HG02678 (cell line): ENCODE results near the gene AHNAK.
"Not testable (repeated sequence)": the region's sequence is repeated elsewhere in the genome, so short reads cannot be mapped to it uniquely, and the experiment has no call there.

ENCODE experiments used
- ATAC-seq: cut with Tn5 transposase; IDR thresholded peaks from one replicate; pipeline ENCODE4 v1.9.1; 2021; ENCODE audit warnings: mild to moderate bottlenecking, moderate library complexity; ENCODE audit not compliant: unreplicated experiment

AHNAK gene

DNA sequence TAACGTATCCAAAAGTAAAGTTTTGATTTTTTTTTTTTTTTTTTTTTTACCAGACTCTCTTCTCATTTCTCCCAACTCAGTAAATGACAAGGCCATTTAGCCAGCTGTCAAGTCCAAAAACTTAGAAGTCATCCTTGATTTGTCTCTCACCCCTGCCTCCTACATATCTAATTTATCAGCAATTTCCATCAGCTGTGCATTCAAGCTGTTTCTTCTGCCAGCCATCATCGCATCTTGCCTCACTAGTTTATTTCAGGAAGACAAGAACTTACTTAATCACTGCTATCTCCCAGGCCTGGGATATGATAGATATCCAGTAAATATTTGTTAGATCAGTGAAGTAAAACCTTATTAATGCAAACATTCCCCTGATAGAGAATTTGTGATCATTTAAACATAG lies 80.2 kb downstream of the AHNAK start:
- ATAC-seq, result no peak

DNA sequence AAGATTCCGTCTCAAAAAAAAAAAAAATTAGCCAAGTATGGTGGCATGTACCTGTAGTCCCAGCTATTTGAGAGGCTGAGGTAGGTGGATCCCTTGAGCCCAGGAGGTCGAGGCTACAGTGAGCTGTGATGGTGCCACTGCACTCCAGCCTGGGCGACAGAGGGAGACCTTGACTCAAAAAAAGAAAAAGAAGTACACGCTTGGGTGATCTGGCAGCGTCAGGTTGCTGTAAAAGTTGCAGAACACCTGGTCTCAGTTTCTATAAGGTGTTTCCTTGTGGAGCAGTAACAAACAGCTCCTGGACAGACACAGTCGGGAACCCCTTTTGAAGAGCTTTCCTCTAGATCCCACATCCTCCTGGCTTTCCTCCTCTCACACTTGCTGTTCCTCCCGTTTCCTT lies 82.0 kb downstream of the AHNAK start:
- no peak for ATAC-seq

DNA sequence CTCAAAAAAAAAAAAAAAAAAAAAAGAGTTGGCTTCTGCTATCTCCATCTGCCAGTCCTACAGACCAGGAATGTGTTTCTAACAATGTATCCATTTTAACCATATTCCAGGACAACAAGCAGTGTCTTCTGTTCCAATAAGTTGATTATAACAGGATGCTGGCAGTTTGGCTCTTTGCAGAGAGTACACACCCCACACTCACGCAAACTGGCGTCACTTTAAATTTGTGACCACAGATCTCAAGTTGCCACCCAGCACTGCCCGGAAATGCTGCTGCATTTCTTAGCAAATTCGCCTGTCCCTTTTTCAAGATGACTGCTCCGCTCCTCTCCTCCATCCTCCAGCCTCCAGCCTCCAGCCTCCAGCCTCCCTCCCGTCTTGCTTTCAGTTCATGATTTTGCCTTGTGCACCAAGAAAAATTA lies 83.5 kb downstream of the AHNAK start:
- ATAC-seq, result no peak

DNA sequence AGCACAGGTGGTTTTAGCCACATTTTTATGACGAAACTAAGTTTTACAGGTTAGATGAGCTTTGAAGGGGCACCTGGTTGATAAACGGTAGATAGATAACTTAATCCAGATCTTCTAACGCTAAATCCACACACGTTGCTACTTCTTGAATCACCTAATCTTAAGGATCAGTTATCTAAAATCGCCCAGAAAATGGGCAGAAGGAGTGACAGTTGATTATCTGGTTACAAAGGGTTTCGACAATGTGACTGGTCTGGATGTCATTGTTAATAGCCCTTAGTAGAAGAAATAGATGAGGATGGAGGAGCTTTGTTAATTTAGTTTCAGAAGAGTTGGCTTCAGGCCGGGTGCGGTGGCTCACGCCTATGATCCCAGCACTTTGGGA lies 84.1 kb downstream of the AHNAK start:
- ATAC-seq, result no peak

DNA sequence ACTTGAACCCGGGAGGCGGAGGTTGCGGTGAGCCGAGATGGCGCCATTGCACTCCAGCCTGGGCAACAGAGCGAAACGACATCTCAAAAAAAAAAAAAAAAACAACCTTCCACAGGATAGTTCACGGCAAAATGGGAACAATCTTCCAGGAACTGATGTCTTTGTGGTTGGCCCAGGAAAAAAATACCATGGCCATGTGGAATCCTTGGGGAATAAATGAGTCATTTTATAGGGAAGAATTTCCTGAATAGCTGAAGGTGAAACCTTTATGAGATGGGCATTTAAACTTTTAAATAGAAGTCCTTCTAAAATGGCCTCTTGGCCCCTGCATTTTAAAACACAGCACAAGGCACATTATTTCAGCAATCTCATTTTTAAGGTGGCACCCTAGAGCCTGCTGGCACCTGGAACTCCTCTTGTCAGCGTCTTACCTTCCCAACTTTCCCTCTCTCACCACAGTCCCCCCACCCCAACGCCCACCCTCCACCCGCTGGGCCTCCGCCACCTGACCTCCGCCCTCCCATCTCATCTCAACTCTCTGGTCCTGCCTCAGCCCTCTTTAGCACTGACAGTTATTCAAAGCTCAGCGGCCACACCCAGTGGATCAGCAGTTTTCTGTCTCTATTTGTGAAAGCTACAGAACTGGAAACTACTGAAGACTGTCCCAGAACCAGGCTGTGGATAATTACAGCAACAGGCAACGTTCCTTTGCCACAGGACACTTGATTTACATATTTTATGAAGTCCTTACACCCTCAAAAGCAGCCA lies 84.7 kb downstream of the AHNAK start:
- no peak for ATAC-seq

DNA sequence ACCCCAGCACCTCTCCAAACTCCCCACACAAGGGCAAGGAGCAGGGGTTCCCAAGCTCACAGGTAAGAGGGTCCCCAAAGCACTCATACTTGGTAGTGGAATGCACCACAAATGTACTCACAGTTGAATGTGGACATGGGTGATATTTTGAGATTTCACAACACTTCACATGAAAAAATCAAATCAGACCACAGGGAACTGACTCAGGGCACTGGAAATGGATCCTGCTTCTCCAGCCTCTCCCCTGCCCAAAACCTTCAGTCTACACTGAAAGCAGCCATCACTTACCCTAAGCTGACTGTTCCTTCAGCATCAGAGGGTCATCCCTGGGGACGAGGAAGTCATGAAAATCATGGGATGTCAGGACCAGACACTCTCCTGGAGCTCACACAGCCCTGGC lies 87.5 kb downstream of the AHNAK start:
- ATAC-seq, result no peak

DNA sequence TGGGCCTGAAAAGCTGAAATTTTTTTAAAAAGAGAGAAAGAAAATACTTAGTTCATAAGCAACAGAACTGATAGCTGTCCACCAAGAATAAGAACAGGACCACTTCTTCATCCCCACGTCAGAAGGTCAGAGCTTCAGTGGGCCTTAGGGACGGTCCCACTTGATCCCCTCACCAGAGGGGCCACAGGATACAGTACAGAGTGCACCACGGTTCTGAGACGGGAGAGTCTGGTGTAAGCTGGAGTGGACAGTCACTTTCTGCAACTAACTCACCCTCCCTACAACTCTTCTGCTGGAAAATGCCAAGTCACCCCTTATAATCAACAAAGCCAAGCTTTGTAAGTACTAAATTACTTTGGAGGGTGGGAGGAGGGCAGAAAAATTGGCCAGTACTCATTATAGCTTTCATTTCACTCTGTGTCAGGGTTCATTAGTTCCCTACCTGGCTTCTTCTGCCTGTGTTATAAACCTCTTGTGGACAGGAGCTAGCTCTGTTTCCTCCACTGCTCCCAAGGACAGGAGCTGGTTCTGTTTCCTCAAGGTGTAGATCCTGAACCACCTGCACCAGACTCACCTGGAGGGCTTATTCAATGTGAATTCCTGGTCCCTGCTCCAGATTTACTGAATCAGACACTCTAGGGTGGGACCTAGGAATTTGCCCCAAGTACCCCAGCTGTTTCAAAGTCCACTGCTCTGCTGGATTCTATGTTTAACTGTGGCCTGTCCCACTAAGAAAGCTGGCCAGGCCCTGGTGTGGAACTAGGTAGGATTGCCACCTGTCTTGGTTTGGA lies 88.2 kb downstream of the AHNAK start:
- no peak for ATAC-seq

DNA sequence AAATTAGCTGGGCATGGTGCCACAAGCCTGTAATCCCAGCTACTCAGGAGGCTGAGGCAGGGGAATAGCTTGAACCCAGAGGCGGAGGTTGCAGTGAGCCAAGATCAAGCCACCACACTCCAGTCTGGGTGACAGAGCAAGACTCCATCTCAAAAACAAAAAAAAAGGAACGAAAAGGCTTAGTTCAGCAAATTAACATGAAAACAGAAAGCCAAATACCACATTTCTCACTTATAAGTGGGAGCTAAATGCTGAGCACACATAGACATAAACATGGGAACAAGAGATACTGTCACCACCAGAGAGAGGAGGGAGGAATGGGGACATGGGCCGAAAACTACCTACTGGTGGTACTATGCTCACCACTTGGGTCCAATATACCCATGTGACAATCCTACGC lies 89.1 kb downstream of the AHNAK start:
- ATAC-seq, result no peak

DNA sequence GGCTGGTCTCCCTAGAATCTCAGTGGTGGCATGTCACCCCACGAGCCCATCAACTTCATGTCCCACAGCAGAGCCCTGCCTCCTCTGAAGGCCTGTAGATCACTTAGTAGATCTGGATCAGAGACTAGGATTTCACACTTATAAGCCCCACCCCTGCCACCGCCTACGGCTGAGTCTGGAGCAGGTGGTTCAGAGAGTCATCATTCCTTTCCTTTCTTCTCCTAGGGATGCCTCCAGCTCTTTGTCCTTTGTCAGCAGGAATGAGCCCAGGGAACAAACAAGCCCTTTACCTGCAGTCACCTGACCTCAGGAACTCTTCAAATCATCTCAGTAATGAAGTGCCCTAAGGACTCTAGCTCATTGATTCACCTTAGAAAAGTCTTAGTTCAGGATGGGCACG lies 90.0 kb downstream of the AHNAK start:
- no peak for ATAC-seq

DNA sequence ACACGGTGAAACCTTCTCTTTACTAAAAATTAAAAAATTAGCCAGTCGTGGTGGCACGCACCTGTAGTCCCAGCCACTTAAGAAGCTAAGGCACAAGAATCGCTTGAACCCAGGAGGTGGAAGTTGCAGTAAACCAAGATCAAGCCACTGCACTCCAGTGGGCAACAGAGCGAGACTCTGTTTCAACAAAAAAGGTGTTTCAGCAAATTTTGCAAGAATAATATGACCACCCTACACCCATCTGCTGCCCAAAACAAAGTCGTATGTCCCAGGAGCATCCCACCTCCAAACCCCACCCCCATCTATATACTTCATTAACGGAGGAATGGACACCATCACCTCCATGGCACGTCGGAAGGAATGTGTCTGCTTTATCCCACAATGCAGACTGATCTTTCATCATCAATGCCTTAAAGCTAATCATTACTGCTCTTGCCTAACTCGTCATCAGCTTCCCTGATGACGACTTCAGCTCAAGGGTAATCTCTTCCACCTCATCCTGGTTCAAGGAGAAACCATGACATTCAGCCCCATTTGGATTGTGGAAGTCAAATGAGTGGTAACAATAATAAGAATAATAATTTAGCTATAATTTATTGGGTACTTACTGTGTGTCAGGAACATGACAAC lies 93.7 kb downstream of the AHNAK start:
- no peak for ATAC-seq

DNA sequence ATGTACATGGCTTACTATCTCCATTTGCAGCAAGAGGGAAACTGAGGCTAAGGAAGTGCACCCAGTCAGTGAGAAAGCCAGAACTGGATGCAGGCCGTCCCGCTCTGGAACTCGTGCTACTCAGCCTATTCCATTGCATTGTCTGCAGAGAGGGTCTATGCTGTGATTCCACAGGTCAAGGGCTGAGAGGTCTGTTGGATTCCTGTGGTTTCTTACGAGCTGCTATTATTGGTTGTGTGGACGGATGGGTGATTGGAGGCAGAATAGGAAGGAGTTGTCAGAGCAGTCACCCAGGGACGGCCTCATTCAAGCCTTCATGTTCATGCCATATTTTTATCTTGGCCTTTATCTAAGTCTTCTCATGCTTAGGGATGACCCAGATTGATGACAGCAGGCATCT lies 94.3 kb downstream of the AHNAK start:
- ATAC-seq, result no peak

DNA sequence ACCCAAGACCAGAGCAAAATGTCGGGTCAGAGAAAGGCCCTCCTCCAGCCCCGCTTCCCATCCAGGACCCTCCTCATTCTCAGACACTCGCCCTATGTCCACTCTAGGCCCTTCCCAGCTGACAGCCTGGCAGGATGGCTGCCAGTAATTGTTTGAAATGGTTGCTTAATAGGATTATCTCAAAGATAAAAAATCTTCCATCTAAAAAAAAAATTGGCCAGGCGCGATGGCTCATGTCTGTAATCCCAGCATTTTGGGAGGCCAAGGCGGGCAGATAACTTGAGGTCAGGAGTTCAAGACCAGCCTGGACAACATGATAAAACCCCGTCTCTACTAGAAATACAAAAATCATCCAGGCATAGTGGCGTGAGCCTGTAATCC lies 95.4 kb downstream of the AHNAK start:
- ATAC-seq, result no peak

DNA sequence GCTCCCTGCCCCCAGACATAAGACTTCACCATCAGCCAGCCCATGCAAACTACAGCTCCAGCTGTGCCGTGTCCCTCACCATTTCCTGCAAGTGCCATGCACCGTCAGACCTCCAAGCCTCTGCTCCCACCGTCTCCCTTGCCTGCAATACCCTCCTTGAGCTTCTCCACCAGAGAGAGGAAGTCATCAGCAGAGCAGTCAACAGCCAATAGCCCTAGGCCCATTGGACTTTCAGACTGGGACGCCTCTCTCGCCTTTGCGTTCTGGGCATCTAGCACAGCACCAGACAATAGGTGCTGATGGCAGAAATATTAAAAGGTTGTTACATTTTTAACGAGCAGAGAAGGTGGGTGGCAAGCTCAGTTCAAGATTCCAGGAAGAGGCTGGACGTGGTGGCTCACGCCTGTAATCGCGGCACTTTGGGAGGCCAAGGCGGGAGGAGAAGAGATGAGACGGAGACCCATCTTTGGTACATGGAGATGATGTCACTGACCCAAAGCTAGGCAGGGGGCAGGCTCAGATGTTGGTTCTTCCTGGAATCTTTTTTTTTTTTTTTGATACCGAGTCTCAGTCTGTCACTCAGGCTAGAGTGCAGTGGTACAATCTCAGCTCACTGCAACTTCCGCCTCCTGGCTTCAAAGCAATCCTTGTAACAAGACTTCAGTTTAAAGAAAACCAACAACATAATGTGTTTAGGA lies 95.9 kb downstream of the AHNAK start:
- ATAC-seq, result no peak

DNA sequence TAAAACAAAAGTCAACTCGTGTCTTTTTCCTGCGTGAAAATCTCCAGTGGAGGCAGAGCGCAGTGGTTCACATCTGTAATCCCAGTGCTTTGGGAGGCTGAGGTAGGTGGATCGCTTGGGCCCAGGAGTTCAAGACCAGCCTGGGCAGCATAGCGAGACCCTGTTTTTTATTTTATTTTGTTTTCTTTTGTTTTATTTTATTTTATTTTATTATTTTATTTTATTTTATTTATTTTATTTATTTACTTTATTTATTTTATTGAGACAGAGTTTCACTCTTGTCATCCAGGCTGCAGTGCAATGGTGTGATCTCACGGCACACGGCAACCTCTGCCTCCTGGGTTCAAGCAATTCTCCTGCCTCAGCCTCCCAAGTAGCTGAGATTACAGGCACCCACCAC lies 96.7 kb downstream of the AHNAK start:
- not testable (repeated sequence) for ATAC-seq

DNA sequence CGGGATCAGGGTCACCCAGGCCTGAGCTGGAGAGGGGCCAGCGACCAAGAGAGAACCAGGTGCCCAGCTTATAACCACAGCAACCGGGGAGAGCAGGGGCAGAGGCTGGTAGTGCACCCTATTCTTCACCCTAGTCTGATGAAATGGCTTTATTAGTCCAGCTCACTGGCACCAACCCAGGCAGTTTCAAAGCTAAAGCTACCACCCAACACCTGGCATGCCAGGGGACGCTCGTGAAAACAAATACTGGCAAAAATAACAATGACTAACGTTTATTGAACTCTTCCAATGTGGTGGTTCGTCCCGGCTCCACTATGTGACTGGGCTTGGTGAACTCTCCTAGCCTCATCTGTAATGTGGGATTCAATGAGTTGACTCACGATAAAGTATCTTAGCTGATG lies 97.2 kb downstream of the AHNAK start:
- no peak for ATAC-seq

DNA sequence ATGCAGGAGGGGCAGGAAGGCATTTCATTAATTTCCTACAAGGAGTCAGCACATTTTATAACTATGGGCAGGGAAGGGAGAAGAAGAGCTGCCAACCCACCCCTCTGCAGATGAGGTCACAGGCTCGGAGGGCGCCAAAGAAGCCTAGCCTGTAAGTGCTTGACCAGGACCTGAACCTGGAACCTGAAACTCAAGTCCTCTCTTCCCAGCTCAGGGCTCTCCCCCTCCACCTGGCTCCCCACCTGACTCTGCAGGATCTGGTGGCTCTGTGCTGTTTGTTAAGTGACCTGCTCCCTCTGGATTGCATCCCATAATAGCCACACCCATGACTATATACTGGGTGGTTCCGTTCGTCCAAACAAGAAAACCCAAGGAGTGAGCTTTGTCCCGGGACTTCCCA lies 100.5 kb downstream of the AHNAK start:
- no peak for ATAC-seq

DNA sequence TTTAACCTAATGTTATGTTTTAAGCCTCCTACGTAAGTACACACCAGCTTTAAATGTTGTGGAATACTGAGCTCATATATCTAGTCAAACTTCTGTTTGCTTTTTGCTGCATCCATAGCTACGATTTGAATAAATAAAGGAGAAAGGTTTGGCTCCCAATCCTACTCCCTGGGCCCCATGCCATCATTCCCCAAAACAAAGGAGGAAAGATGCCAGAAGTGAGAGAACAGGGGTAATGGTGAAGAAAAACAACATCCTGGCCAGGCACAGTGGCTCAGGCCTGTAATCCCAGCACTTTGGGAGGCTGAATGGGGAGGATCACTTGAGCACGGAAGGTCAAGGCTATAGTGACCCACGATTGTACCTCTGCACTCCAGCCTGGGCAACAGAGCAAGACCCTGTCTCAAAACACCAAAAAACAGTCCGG lies 101.3 kb downstream of the AHNAK start:
- no peak for ATAC-seq

DNA sequence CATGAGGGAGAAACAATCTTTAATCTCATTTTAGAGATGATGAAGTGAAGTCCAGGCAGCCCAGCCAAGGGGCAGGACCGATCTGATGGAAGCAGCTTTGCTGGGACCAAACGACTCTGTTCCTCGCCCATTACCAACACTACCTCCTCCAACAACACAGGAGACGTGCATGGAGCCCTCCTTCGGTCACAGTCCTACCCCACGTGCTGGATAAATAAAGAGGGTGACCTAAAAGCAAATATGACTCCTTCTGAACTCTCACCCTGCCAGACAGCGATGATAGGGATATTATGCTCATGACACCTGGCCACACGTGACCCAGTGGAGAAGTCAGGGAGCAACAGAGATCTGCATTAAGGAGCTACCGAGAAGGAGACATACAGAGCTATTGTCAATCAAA lies 101.8 kb downstream of the AHNAK start:
- ATAC-seq, result no peak

DNA sequence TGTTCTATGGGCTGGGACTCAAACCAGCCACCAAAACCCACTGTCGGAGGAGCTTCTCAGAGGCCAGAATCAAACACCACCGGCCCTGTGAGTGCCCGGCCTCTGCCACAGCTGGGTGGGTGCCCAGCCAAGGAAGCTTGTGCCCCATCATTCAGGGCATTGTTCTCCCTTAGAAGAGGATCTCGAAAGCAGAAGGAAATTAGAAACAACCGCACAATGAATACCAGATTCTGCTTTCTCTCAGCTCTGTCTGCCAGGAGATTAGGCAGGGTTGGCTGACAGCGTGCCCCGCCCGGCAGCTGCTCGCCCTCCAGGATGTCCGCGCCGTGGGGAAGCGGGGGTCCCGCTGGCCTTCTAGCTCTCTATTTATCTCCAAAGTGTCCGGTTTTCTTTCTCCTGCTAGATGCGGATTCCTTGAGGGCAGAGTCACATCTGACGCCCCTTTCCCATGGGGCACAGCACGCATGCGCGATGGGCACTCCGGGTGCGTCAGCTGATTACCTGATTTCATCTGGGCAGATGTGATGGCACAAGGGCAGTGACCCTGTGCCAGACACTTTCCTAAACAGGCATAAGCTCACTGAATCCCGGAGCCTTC lies 102.3 kb downstream of the AHNAK start:
- no peak for ATAC-seq

DNA sequence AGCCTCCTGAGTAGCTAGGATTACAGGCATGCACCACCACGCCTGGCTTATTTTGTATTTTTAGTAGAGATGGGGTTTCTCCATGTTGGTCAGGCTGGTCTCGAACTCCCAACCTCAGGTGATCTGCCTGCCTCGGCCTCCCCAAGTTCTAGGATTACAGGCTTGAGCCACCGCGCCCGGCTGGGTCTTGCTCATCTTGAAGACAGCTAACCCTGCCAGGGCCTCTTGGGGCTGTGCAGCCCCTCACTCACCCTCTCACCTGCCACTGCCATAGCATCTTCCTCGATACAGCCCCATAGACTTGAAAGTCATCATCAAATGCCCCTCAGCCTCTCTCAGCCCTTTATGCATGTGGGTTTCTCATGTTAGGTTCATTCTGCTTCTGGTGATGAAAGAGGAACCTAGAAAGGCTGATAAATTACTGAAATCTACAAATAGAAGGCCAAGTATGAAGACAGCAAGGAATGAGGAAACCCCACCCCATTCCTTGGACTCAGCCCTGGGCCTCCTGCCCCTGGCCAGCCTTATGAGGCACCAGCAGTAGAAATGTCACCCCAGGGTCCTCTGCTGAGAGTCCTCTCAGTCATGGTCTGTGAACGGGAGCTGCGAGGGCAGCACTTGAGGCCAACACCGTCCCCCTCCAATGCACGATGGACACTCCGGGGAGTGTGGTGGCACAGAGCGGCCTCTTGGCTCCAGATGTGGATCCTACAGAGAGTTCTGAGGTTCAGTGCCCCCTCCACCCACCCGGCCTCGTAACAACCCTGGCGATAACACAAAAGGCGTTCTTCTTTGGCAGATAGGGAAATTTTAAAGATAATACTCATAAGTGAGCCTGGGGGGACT lies 103.0 kb downstream of the AHNAK start:
- no peak for ATAC-seq
